ENCODE measurements around the gene SPSB1. TPM values are rescaled to one million over a fixed set of nuclear protein-coding genes. Genes with fewer than 3 reads are reported as not detected.

SPSB1 gene
- 22.4 and 34.7 TPM in 2 replicates for total RNA-seq

DNA sequence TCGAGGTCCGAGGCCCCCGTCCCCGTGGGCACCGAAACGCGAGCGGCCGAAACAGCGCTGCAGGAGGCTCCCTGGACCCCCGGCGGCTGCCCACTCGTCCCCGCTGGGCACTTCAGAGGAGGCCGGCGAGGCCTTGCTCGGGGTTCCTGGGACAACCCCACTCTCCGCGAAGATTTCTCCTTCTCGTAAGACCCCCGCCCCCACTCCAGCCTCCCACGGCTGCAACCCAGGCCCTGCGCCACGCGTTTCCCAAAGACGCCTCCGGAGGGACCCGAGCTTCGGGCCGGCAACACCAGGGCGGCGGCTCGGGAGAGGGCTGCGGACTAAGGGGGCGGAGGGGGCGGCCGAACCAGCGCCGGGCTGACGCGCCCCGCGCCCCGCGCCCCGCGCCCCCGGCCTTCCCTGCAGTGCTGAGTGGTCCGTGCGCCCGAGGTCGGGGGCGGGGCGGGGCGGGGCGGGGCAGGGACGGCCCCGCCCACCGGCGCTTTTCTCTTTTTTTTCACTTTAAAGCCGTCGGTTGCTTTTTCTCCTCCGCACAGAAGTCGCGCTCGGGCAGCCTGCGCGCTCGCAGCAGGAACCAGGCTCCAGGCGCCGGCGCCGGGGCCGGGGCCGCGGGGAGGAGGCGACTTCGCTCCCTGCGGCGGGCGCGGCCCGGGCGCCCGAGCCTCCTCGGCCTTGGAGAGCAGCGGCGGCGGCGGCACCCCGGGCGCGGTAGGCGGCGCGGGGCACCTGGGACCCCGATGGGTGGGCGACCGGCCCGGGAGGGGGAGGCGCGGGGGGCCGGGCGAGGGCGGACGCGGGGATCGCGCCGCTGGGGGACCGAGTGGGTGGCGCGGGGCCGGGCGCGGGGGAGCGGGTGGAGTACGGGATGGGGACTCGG is at the start of gene SPSB1:
Gene SPSB1, plus strand, starts transcription at position 534 of the 880 bp plus-strand sequence. CDS start 62,998 bp downstream, outside the sequence.
- peak; percentile 52 for DNase-seq (ENCODE audit: low read depth)

DNA sequence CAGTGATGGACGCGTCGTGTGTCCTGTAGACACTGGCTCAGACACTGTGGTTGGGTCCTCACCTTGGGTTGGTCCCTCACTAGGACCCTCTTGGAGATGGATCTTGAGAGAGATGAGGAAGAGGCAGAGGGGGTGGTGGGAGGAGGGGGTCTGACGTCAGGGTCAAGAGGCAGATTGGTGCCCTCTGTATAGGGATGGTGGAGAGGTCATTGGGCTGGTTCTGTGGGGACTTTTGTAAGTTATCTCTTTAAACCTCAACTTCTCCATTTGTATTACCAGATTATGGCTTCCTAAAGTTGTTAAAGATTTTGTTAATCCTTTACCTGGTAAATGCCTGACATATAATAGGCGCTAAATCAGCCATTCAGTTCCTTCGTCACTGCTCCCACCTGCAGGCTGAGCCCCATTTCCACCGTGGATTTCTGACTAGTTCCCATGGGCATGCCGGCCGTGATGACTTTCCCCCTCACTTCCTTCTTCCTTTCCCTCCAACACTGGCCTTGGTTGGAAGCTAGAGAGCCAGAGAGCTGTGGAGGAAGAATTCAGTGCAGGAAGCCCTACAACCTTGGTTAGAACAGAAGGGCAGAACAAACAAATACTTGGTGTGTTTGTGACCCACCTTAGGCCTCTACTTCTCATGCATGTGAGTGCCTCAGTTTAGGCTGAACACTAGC is 49.5 kb upstream of the SPSB1 start:
- no peak for DNase-seq (ENCODE audit: low read depth)

DNA sequence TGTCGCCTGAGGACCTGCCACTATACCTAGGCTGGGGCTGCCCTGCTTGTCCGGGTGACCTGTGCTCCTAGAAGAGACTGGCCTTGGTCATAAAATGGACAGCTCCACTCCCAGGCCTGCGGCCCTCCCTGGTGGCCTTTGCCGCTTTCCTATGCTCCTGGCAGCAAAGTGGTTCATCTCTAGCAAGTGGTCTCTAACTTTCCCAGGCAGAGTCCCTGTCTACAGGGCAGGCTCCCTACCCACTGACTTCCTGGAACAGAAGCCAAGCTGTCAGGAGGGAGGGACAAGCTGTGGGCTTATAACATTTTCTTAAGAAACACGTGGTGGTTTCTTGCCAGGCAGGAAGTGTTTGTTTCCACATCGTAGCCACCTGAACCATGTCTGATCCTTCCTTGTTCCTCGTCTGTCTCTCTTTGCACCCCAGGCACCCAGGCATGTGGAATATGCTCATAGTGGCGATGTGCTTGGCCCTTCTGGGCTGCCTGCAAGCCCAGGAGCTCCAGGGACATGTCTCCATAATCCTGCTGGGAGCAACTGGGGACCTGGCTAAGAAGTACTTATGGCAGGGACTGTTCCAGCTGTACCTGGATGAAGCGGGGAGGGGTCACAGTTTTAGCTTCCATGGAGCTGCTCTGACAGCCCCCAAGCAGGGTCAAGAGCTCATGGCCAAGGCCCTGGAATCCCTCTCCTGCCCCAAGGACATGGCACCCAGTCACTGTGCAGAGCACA is 48.0 kb upstream of the SPSB1 start:
- DNase-seq (ENCODE audit: low read depth), result peak; percentile 80

DNA sequence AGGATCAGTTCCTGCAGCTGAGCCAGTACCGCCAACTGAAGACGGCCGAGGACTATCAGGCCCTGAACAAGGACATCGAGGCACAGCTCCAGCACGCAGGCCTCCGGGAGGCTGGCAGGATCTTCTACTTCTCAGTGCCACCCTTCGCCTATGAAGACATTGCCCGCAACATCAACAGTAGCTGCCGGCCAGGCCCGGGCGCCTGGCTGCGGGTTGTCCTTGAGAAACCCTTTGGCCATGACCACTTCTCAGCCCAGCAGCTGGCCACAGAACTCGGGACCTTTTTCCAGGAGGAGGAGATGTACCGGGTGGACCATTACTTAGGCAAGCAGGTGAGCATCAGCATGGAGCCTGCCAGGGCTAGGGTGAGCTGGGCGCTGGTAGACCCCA is 47.5 kb upstream of the SPSB1 start:
- DNase-seq (ENCODE audit: low read depth), result no peak

DNA sequence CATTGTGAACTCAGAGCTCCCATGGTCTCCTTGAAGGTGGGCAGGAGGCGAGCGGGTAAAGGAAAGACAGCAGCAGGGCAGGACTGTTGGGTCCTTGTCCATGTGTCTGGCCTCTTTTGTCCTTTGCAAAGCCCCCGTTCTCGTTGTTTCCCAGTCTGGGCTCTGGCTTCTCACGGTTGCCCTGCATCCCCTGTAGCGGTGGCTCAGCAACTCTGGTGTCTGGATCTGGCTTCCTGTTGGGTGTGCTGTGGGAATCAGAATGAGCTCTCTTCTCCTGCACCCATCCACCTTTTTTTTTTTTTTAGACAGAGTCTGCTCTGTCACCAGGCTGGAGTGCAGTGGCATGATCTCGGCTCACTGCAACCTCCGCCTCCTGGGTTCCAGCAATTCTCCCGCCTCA is 47.0 kb upstream of the SPSB1 start:
- no peak for DNase-seq (ENCODE audit: low read depth)

DNA sequence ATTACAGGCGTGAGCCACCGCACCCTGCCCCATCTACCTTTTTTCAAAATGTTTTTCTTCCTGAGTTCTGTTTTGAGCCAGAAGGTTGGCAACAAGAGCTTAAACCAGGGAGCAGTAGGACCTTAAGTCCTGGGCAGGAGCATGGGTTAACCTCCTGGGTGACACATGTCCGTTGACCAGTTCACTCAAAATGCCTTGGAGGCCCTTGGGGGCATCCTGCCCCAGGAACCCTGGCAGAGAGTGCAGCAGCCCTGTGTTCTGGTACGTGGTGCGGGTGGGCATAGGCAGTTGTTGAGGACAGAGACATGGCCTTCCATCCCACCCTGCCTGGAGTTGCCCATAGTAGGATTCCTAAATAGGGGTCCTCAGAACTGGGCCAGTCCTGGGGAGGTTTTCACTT is 46.5 kb upstream of the SPSB1 start:
- DNase-seq (ENCODE audit: low read depth), result no peak

DNA sequence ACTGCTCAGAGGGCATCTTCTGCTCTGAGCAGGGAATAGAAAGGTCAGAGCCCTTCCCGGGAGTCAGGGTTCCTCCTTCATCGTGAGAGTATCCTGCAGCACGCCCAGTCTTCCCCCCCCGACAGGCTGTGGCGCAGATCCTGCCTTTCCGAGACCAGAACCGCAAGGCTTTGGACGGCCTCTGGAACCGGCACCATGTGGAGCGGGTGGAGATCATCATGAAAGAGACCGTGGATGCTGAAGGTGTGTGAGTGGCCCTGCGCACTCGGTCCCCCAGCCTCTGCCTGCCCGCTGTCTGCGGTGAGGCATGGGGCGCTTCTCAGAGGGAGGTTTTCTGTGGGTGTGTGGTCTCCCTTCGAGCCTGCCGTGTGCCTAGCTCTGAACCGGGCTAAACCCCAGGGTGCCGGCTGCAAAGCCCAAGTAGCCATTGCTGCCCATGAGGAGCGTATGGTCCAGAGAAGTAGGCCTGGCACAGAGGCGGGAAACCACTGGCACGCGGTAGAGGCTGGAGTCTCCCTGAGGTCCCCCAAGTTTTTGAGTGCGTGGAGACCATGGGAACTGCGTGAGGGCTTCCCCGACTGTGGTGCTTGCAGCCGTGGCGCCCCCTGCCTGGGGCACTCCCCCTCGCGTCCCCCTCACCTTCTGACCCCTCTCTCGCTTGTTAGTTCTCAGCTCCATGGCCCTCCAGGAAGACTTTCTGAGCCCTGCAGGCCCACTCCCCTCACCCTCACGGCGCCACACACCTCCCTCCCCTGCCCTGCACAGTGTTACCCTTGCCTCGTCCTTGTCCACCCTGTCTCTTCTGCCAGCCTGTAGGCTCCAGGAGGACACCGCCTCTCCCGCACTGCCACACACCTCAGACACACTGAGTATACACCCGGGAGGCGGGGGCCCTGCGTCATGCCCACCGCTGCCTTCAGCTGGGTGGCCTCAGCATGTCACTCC is 45.6 kb upstream of the SPSB1 start:
- no peak for DNase-seq (ENCODE audit: low read depth)

DNA sequence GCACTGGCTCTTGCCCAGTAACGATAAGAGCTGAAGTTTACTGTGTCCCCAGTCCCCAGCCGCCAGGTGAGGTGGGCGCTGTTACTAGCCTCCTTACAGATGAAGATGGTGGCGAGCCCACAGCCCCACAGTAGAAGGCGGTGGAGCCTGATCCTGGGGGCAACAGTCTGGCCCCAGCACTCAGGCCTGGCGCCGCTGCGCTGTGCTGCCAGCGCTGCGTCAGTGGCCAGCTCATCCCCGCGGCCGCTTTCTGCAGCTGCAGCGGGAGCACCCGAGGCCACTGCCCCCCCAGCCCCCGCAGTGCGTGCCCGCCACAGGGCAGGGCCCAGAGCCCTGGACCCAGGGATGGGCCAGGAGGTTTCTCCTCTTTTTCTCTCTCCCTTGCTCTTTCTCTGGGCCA is 44.8 kb upstream of the SPSB1 start:
- no peak for DNase-seq (ENCODE audit: low read depth)

DNA sequence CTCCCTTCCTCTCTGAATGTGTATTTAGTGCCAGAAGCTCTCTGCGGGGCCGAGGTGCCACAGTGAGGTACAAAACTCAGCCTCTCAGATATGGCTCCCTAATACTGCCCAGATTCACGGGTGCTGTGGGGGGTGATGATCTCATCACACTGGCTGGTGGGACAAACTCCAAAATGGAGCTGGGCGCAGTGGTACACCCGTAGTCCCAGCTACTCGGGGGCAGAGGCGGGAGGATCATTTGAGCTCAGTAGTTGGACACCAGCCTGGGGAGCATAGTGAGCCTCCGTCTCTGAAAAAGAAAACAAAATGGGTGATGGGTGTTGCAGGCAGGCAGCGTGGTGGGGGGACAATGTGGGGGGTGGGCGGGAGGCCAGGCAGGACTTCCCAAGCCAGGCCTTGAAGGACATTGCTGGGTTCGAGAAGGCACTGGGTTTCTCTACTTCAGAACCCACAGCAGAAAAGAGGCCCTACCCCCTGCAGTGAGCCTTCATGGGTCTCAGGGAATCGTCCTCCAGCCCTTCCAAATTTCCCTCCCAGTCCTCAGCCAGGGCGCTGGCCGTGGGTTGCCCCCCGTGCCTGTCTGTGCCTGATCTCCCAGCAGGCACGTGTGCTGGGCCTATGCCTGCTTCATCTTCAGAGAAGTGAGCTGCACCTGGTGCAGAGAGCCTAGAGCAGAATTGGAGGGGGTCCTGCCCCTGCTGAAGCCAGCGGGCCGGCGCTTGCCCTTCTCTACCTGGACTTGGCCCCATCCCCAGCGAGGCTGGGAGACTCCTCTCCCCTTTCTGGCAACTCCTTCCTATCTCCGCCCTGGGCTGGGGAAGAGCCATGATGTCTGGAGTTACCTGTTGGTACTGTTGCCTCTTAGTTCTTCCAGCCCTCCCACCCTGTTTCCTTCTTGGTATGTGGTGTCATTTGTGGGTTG is 44.1 kb upstream of the SPSB1 start:
- no peak for DNase-seq (ENCODE audit: low read depth)

DNA sequence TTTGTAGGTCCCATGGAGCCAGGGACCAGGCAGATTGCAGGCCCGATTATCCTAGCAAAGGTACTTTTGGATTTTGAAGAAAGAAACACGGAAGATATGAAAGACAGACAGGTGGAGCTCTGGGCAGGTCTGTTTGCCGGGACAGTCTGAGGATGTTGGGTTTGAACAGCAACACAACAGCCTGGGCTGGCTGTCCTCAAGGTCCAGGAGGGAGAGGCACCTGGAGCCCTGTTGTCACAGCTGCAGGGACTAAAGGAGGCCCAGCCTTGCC is 43.5 kb upstream of the SPSB1 start:
- DNase-seq (ENCODE audit: low read depth), result no peak

DNA sequence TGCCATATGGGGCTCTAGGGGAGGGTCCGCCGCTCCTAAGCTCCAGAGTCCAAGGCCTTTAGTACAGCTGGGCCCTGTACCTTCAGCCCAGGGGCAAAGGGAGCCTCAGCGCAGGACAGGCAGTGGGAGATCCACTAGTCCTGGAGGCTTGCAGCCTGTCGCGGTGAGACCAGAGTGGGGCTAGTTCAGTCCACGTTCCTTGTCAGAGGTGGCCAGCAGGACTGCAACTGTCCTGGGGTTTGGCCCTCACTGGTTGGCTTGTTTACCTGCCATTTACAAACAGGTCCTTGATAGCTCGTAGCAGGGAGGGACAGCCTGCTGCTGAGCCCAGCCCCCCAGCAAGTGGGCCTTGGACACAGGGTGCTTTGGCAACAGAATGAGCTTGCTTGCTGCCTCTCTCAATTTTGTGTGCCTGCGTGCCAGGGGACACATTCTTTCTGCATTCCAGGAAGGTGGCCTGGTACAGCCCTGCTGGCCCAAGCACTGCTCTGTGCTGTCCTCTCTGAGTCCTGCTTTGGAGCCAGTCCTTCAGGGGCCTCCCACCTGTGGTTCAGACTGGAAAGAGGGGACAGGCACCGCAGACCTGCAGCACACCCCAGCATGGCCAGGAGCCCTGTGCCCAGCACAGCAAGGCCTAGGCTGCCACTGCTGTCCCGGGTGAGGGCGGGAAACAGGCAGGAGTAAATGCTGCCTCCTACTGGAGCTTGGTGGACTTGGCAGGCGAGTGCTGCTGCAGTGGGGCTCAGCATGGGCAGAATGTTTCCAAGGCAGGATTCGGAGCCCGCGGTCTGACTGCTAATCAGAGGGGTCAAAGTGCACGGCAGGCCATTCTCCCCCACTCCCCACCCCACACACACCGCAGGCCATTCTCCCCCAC is 42.9 kb upstream of the SPSB1 start:
- peak; percentile 43 for DNase-seq (ENCODE audit: low read depth)

DNA sequence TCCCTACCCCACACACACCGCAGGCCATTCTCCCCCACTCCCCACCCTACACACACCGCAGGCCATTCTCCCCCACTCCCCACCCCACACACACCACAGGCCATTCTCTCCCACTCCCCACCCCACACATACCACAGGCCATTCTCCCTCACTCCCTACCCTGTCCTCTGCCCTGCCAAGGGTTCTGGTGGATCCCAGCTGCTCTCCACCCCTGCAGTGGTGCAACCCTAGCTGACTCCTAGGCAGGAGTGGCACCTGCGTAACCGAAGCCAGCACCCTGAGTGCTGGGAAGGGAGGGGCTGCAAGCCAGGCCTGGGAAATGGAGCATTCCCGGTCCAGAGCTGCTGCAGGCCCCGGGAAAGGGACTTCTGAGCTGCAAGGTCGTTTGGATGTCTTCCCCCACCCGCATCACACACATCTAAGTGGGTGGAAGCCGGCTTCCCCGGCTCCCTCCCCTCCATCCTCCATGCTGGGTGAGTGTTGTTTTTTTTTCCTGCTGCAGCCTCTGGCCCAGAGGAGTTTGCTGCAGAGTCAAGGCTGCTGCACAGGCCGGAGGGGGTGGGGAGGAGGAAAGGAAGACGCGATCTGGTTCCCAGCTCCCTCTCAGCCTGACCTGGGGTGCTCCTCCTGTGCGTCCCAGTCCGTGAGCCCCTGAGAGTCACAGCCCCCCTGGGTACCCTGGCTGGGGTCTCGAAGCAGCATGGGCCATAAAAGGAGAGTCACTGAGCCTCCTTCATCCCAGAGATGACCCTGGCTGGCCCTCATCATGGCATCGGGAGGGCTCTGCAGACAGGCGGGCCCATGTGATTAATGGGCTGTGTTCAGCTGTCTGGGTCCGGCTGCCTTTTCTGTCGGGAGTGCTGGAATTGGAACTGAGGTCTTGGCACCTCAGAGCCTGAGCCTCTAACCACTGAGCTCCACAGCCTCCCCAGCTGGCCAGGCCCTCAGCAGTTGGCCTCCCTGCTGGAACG is 42.0 kb upstream of the SPSB1 start:
- peak; percentile 9 for DNase-seq (ENCODE audit: low read depth)

DNA sequence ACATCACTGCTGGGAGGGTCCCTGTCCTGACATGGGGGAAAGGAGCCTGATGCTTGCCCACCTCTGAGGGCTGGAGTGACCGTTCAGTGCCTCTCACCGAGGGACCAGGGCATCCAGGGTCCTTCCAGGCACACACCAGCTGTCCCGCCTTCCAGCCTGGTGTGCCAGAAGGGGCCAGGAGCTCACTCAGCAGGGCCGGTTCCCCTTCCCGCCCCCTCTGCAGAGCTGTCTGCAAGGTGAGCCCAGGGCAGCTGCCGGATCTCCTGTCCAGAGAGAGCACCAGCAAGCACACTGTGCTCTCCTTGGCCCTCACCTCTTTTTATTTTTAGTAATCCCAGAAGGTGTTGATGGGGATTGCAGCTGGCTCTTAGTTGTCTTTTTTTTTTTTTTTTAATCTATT is 41.2 kb upstream of the SPSB1 start:
- DNase-seq (ENCODE audit: low read depth), result no peak

DNA sequence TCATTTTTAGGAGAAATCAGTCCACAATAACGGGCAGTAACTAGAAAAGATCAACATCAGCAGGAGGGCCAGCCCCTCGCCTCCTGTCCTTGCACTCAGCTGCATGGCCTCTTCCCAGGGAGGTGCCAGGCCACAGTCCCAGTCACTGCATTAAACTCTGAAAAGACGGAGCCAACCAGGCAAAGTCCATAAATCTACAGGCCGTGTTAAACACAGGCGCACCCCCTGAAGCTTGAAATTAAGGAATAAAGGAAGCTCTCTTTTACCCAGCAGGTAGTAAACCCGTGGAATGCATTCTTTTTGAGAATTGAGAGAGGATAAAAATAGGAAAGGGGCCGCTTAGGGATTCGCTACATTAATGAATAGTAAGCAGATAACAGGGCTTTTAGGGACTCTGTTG is 39.7 kb upstream of the SPSB1 start:
- no peak for DNase-seq (ENCODE audit: low read depth)

DNA sequence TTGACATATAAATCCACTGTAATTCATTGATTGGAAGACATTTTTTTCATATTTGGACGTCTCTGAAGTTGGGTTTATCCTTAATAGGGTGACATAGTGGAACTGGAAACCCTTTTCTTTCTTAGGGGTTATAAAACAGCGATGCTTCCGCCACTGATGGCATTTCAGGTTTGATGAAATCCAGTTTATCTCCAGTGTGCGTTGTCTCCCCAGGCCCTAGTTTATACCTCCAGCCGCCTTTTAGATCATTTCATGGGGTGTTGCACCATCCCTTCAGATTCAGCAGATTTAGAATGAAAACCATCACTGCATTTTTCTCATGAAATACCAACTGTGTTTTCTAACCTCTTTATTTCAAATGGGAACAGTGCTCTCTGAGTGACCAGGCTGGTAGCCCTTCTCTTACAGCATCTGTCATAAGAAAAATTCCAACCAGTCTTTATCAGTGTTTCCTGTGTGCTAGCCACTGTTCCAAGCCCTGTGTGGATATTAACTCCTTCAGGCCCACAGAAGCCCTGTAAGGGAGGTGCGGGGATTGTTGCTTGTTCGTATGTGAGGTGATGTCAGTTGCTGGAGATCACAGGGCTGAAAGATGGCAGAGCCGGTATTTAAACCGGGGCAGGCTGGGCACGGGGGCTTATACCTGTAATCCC is 39.1 kb upstream of the SPSB1 start:
- no peak for DNase-seq (ENCODE audit: low read depth)

DNA sequence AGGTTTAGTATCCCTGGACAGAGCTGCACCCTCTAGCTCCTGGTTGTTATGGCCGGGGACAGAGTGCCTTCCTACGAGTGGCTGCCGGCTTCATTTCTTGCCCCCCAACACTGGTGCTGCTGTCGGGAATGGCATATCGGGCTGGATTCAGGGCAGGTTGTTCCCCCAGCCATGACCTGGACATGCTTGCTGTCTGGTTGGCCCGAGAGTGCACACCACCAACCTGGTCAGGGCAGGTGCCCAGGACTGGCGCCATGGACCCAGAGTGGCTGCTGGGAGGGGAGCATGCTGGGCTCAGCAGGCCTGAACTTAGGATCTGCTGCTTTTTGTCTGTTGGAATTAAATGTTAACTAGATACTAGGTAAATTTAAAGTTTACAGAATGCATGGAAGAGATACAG is 36.4 kb upstream of the SPSB1 start:
- no peak for DNase-seq (ENCODE audit: low read depth)

DNA sequence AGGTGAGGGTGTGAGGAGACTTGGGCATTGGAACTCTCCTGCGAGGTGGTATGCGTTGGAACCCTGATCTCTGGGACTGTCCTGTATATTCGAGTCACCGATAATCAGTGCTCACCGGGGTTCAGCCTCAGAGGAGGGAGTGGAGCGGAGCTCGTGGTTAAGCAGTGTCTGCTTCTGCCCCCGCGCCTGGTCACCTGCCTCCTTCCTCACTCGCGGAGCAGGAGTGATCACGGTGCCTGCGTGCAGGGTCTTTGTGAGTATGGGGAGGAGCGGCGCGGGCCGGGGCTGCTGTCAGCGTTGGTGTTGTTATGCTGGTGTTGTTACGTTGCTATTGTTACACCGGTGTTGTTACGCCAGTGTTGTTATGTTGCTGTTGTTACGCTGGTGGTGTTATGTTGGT is 34.8 kb upstream of the SPSB1 start:
- no peak for DNase-seq (ENCODE audit: low read depth)

DNA sequence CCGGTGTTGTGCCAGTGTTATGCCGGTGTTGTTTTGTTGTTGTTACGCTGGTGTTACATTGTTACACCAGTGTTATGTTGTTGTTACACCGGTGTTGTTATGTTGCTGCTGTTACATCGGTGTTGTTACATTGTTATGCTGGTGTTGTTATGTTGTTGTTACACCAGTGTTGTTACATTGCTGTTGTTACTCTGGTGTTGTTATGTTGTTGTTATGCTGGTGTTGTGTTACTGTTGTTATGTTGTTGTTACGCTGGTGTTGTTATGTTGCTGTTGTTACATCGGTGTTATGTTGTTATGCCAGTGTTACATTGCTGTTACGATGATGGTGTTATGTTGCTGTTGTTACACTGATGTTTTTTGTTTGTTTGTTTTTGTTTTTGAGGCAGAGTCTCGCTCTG is 34.1 kb upstream of the SPSB1 start:
- no peak for DNase-seq (ENCODE audit: low read depth)

Data from renal cortical epithelial cell (primary cell).